Skeletal muscle cell (primary cell): ENCODE measurements around the gene SORBS2.

ENCODE experiments used
- DNase-seq: peaks from one replicate; pipeline ENCODE4 v3.0.0-alpha.2; 2010; ENCODE audit warnings: low read depth
- H3K4me3 ChIP-seq: 2 replicates; pipeline ENCODE4 v1.5.1; 2011; ENCODE audit warnings: low read depth, mild to moderate bottlenecking, control low read depth, low read length, moderate library complexity

The SORBS2 gene

DNA sequence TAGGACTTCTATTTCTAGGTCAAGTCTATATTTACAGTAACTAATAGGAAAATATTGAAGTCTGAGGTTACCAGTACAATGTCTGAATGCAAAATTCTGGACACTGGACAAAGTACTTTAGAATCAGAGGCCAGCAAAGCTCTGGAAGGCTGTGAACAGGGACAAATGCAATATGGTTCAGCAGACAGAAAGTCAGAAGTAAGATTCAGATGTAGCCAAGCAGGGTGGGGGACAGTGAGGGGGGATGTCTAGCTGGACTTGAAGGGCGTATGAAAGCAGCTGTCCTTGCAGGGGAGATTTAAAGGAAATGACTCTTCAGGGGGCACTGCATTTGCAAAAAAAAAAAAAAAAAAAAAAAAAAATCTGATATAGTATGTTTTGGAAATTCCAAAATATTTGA lies 2.9 kb downstream of the SORBS2 start:
- H3K4me3 ChIP-seq, result no peak overlapping the region
- no peak for DNase-seq

GRCh38 chr4:185805979-185806378 lies 6.0 kb downstream of the SORBS2 start:
- no peak for DNase-seq
- no peak overlapping the region for H3K4me3 ChIP-seq

DNA sequence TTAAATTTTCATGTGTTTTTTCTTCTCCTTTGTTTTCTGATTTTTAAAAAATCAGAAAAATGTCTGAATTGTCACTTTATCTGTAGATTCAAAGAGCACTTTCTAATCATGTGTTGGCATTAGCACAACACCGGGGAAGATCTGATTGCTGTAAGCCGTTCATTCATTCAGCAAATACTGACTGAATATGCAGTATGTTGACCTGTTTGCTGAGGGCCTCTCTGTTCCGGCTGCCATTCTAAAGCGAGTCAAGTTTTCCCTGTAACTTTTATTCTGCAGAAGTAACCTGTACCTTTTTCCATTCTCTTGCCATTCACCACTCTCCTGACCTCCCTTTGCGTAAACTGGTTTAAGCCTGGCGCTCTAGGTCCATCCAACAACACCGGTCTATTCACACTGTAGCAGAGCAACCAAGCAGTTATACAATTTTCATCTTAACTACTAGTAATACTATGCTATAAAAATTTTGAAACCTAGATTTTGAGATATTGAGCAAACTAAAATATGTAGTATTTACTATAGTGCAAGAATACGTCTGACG lies 6.7 kb downstream of the SORBS2 start:
- DNase-seq, result no peak
- no peak overlapping the region for H3K4me3 ChIP-seq

- H3K4me3 ChIP-seq, result no peak overlapping the region
- DNase-seq, result no peak
These were observed 9.0 kb downstream of the SORBS2 start for GRCh38 chr4:185803022-185803421.

GRCh38 chr4:185801471-185801870 lies 10.5 kb downstream of the SORBS2 start:
- H3K4me3 ChIP-seq, result no peak overlapping the region
- no peak for DNase-seq

GRCh38 chr4:185800266-185800945 lies 11.6 kb downstream of the SORBS2 start:
- no peak overlapping the region for H3K4me3 ChIP-seq
- DNase-seq, result no peak

- DNase-seq, result no peak
- no peak overlapping the region for H3K4me3 ChIP-seq
These were observed 12.6 kb downstream of the SORBS2 start for GRCh38 chr4:185799442-185799841.

GRCh38 chr4:185797596-185798338 lies 14.2 kb downstream of the SORBS2 start:
- H3K4me3 ChIP-seq, result no peak overlapping the region
- no peak for DNase-seq

- no peak for DNase-seq
- no peak overlapping the region for H3K4me3 ChIP-seq
These were observed 15.0 kb downstream of the SORBS2 start for GRCh38 chr4:185797018-185797417.

- DNase-seq, result no peak
- H3K4me3 ChIP-seq, result no peak overlapping the region
These were observed 15.8 kb downstream of the SORBS2 start for GRCh38 chr4:185796176-185796575.

- H3K4me3 ChIP-seq, result no peak overlapping the region
- no peak for DNase-seq
These were observed 17.4 kb downstream of the SORBS2 start for GRCh38 chr4:185794637-185795036.

DNA sequence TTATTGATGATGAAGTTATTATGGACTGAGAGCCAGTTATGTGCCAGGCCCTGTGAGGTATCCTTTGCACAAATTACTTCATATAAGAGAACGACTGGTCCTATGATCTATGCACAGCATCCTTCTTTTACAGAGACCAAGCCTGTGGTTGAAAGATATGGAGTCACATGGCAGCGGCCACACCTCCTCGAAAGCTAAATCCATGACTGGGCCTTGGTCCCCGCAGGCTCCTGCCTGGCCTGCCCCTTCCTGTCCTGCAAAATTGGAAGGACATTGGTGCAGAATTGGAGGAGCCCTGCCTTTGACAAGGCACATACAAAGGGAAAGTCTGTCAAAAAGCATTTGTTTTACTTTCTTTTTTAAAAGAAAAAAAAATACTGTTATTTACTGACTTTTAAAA lies 18.3 kb downstream of the SORBS2 start:
- DNase-seq, result no peak
- no peak overlapping the region for H3K4me3 ChIP-seq

GRCh38 chr4:185793116-185793485 lies 18.9 kb downstream of the SORBS2 start:
- H3K4me3 ChIP-seq, result no peak overlapping the region
- DNase-seq, result no peak

DNA sequence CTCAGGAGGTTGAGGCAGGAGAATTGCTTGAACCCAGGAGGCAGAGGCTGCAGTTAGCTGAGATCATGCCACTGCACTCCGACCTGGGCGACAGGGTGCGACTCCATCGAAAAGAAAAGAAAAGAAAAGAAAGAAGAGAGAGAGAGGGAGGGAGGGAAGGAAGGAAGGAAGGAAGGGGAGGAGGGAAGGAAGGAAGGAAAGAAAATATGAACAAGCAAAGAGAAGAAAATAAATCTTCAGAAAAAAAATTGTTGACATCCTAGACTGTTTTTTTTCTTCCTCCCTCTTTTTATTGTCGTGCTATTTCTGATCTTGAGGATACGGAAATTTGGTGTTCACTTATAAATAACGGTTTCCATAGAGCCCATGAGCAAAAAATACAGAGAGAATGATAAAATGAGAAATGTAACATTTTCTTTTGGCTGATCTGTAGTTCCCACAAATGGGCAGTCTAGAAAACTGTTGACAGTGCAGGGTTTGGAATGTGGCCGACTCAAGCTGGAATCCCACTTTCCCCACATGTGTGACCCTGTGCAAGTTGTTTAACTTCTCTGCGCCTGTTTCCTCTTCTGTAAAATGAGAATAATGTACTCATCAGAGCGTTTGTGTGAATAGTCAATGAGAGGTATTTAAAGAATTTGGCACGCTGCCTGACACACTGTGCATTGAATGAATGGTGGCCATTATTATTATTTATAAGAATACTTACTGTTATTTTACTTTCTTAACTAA lies 19.4 kb downstream of the SORBS2 start:
- peak; percentile 92 for DNase-seq
- no peak overlapping the region for H3K4me3 ChIP-seq

- DNase-seq, result no peak
- no peak overlapping the region for H3K4me3 ChIP-seq
These were observed 23.9 kb downstream of the SORBS2 start for GRCh38 chr4:185787926-185788679.

DNA sequence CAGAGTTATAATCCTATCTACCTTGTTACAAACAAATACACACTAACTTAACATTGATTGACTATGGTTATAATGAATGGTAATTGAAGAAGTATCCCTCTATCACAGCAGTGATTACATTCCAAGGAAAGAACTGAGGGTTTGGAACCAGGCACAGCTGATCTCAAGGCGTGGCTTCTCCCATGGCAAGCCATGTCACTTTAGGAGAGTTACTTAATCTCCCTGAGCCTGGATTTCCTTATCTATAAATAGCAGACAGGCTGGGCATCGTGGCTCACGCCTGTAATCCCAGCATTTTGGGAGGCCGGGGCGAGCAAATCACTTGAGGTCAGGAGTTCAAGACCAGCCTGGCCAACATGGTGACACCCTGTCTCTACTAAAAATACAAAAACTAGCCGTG lies 25.6 kb downstream of the SORBS2 start:
- no peak overlapping the region for H3K4me3 ChIP-seq
- no peak for DNase-seq

DNA sequence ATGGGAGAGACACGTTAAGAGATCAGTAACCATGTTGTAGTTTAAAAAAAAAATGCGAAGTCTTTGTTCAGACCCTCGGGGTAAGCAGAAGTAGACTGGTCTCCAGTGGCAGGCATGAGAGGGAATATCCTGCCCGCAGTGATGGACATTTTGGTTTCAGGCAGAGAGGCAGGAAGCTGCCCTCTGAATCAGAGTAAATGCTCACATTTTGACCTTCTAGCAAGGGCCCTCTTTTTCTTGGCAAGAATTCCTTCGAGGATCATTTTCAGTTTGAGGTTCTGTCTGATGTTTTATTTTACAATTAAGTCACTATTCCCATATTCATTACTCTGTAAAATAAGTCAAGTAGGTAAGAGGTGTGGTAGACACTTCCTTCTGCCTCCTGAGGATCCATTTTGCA lies 28.4 kb downstream of the SORBS2 start:
- no peak overlapping the region for H3K4me3 ChIP-seq
- no peak for DNase-seq

DNA sequence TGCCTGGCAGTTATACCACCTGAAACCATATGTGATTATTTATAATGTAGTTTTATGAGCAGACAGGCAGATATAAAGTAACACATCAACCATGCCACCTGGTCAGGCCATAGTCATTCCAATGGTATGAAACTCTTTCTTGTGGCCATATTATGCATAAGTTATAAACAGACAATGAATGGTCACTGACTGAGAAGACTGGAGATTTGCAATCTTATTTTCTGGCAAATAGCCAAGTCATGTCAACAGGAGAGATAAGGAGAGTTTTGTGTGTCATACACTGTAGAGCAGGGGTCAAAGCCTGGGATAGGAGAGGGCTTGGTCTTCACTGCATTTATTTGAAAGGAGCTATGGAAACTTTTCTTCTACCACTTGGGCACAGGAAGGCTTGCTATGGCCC lies 29.5 kb downstream of the SORBS2 start:
- no peak for DNase-seq
- no peak overlapping the region for H3K4me3 ChIP-seq

DNA sequence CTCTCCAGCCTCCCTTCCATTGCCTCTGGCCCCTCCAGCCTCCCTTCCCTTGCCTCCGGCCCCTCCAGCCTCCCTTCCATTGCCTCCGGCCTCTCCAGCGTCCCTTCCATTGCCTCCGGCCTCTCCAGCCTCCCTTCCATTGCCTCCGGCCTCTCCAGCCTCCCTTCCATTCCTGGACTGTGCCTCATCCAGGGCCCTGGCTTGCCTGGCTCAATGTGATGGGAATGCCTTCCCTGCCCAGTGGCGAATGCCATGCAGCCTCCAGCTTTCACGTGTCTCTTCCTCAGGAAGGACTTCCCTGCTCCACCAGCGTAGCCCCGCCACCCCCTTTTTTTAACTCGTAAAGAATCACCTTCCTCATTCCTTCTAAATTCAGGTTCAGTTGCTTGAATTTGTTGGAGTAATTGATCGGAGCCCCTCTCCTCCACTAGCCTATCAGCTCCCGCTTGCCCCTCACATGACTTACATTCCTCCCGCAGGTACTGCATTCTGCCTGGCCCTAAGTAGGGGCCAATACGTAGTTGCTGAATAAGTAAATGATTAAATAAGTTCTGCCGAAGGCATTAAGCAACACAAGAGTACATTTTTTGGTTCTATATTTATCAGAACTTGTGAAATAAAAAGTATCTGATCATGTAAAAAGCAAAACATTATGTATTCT lies 30.3 kb downstream of the SORBS2 start:
- no peak for DNase-seq
- H3K4me3 ChIP-seq, result no peak overlapping the region
